Measurements from ENCODE around the gene HCRTR1. TPM values are rescaled to one million over a fixed set of nuclear protein-coding genes. Genes with fewer than 3 reads are reported as not detected.

Gene HCRTR1
- total and polyA plus RNA-seq, 3 donors from 2014 or later, result 0.19 to 0.31 TPM; not detected in 1

DNA sequence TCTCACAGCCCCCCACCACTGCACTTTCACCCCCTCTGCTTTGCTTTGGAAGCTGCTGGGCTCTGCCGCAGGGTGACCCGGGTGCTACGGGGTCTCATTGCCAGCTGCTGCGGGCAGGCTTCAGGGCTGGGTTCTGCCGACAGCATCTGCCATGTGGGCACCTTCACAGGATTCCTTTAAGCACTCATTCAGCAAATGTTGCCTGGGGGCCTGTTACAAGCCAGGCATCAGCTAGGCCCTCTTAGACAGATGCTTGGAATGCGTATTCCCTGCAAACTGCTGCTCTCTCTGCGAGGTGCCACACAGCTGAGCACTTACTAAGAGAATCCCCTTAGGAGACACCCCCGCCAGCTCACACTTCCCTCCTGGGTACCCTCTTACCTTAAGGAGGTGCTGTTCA is 57.1 kb downstream of the HCRTR1 start:
- no peak for DNase-seq
- TF ChIP-seq, protein P1, sequence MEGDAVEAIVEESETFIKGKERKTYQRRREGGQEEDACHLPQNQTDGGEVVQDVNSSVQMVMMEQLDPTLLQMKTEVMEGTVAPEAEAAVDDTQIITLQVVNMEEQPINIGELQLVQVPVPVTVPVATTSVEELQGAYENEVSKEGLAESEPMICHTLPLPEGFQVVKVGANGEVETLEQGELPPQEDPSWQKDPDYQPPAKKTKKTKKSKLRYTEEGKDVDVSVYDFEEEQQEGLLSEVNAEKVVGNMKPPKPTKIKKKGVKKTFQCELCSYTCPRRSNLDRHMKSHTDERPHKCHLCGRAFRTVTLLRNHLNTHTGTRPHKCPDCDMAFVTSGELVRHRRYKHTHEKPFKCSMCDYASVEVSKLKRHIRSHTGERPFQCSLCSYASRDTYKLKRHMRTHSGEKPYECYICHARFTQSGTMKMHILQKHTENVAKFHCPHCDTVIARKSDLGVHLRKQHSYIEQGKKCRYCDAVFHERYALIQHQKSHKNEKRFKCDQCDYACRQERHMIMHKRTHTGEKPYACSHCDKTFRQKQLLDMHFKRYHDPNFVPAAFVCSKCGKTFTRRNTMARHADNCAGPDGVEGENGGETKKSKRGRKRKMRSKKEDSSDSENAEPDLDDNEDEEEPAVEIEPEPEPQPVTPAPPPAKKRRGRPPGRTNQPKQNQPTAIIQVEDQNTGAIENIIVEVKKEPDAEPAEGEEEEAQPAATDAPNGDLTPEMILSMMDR (IDR thresholded peaks at IDR 0.05), result no peak
- no peak for TF ChIP-seq POLR2A (IDR thresholded peaks at IDR 0.05)
- Histone ChIP-seq H3K27me3 (no peaks in the 10 kb centered on the region), H3K27ac (no peak overlapping the region), H3K4me3 (no peak overlapping the region), H3K4me1 (peaks cover 36% of the 10 kb centered on the region), H3K36me3 (ENCODE audit: low read depth, missing control alignments) (no peaks in the 10 kb centered on the region), H3K9me3 (no peaks in the 10 kb centered on the region)
- intact Hi-C loops (cut with DNase I; ENCODE audit: low total_unique reads), result no loop called here
- 82 to 88% methylated on average over 5 to 8 of the region's 8 CpGs for WGBS, 2 donors

- intact Hi-C loops (cut with DNase I; ENCODE audit: low total_unique reads), result no loop called here
- 66 to 72% methylated on average over 5 to 7 of the region's 7 CpGs for WGBS, 2 donors
- Histone ChIP-seq H3K4me3 (no peak overlapping the region), H3K9me3 (no peaks in the 10 kb centered on the region), H3K27ac (no peak overlapping the region), H3K27me3 (no peaks in the 10 kb centered on the region), H3K36me3 (ENCODE audit: low read depth, missing control alignments) (no peaks in the 10 kb centered on the region), H3K4me1 (peaks cover 31% of the 10 kb centered on the region)
- DNase-seq, result no peak
- no peak for TF ChIP-seq POLR2A (IDR thresholded peaks at IDR 0.05)
- TF ChIP-seq, protein P1 (IDR thresholded peaks at IDR 0.05), result no peak
Measured at GRCh38 chr1:31675161-31675560, 57.7 kb downstream of the HCRTR1 start.

DNA sequence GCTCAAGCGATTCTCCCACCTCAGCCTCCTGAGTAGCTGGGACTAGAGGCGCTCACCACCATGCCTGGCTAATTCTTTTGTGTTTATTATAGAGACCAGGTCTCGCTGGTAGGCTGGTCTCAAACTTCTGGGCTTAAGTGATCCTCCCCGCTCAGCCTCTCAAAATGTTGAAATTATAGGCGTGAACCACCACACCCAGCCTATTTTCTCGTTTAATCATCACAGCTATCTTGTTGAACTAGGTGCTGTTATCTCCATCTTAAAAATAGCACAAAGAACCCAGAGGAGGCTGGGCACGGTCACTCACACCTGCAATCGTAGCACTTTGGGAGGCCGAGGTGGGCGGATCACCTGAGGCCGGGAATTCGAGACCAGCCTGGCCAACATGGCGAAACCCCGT is 58.3 kb downstream of the HCRTR1 start:
- no peak overlapping the region for H3K4me3 ChIP-seq
- no peaks in the 10 kb centered on the region for H3K27me3 ChIP-seq
- no peak for DNase-seq
- H3K9me3 ChIP-seq, result no peaks in the 10 kb centered on the region
- H3K4me1 ChIP-seq, result peaks cover 25% of the 10 kb centered on the region
- H3K36me3 ChIP-seq (ENCODE audit: low read depth, missing control alignments), result no peaks in the 10 kb centered on the region
- TF ChIP-seq POLR2A (IDR thresholded peaks at IDR 0.05), result no peak
- H3K27ac ChIP-seq, result no peak overlapping the region
- WGBS, 2 donors, result 92 to 95% methylated on average over 14 of the region's 14 CpGs
- intact Hi-C loops (cut with DNase I; ENCODE audit: low total_unique reads), result no loop called here

Other genes with a start within 250 kb of the HCRTR1 start
- 10 to 100 TPM; 28.3 to 34.3 TPM for gene FABP3, start 244.6 kb upstream of the HCRTR1 start, total RNA-seq
- gene FABP3, start 244.6 kb upstream of the HCRTR1 start, polyA plus RNA-seq (ENCODE audit: insufficient read depth, low read depth, low replicate concordance), result 67.5 TPM
- gene SERINC2, start 204.5 kb upstream of the HCRTR1 start, total RNA-seq, result 10 to 100 TPM; 10.8 to 21.7 TPM
- 9.5 TPM for gene SERINC2, start 204.5 kb upstream of the HCRTR1 start, polyA plus RNA-seq (ENCODE audit: insufficient read depth, low read depth, low replicate concordance)
- gene TINAGL1, start 41.2 kb upstream of the HCRTR1 start, total RNA-seq, result 10 to 100 TPM; 16.4 to 23.2 TPM
- 24.6 TPM for gene TINAGL1, start 41.2 kb upstream of the HCRTR1 start, polyA plus RNA-seq (ENCODE audit: insufficient read depth, low read depth, low replicate concordance)
- 100 to 1,000 TPM in 1 of 2 donors, 10 to 100 TPM in 1; 73.5 to 124 TPM for gene PEF1, start 27.2 kb downstream of the HCRTR1 start, total RNA-seq
- 81.4 TPM for gene PEF1, start 27.2 kb downstream of the HCRTR1 start, polyA plus RNA-seq (ENCODE audit: insufficient read depth, low read depth, low replicate concordance)
- 100 to 1,000 TPM; 101 to 120 TPM for gene COL16A1, start 86.3 kb downstream of the HCRTR1 start, total RNA-seq
- 96.4 TPM for gene COL16A1, start 86.3 kb downstream of the HCRTR1 start, polyA plus RNA-seq (ENCODE audit: insufficient read depth, low read depth, low replicate concordance)
- gene ADGRB2, start 146.7 kb downstream of the HCRTR1 start, total RNA-seq, result 10 to 100 TPM; 15.7 to 18.0 TPM
- 11.8 TPM for gene ADGRB2, start 146.7 kb downstream of the HCRTR1 start, polyA plus RNA-seq (ENCODE audit: insufficient read depth, low read depth, low replicate concordance)
- 10 to 100 TPM; 32.0 to 36.0 TPM for gene SPOCD1, start 198.3 kb downstream of the HCRTR1 start, total RNA-seq
- 22.0 TPM for gene SPOCD1, start 198.3 kb downstream of the HCRTR1 start, polyA plus RNA-seq (ENCODE audit: insufficient read depth, low read depth, low replicate concordance)